Measurements from ENCODE around the gene POU6F2.

The POU6F2 gene

GRCh38 chr7:39463252-39463651 is 485.5 kb downstream of the POU6F2 start:
- no peak for DNase-seq

- no peak for DNase-seq
Measured at GRCh38 chr7:39464350-39465054, 486.8 kb downstream of the POU6F2 start.

- no peak for DNase-seq
Measured at GRCh38 chr7:39465055-39465929, 487.6 kb downstream of the POU6F2 start.

- DNase-seq = no peak
Measured at GRCh38 chr7:39468261-39468660, 490.6 kb downstream of the POU6F2 start.

GRCh38 chr7:39468808-39469374 is 491.2 kb downstream of the POU6F2 start:
- DNase-seq = no peak

- DNase-seq = no peak
Measured at GRCh38 chr7:39480901-39481300, 503.2 kb downstream of the POU6F2 start.

- no peak for DNase-seq
Measured at GRCh38 chr7:39488467-39489393, 511.0 kb downstream of the POU6F2 start.

GRCh38 chr7:39490296-39490695 is 512.6 kb downstream of the POU6F2 start:
- DNase-seq = no peak

- DNase-seq = no peak
Measured at GRCh38 chr7:39493934-39494333, 516.2 kb downstream of the POU6F2 start.

GRCh38 chr7:39501358-39501757 is 523.6 kb downstream of the POU6F2 start:
- no peak for DNase-seq

- no peak for DNase-seq
Measured at GRCh38 chr7:39504963-39505362, 527.3 kb downstream of the POU6F2 start.

GRCh38 chr7:39507866-39508551 is 530.3 kb downstream of the POU6F2 start:
- DNase-seq = no peak

- DNase-seq = no peak
Measured at GRCh38 chr7:39509436-39509835, 531.7 kb downstream of the POU6F2 start.

GRCh38 chr7:39509912-39510311 is 532.2 kb downstream of the POU6F2 start:
- DNase-seq = no peak

- DNase-seq = no peak
Measured at GRCh38 chr7:39510864-39511354, 533.2 kb downstream of the POU6F2 start.

- no peak for DNase-seq
Measured at GRCh38 chr7:39515534-39516228, 538.0 kb downstream of the POU6F2 start.

- no peak for DNase-seq
Measured at GRCh38 chr7:39516498-39516897, 538.8 kb downstream of the POU6F2 start.

GRCh38 chr7:39517240-39517639 is 539.5 kb downstream of the POU6F2 start:
- DNase-seq = no peak
